ENCODE results near the gene PLIN4.
"Not testable (repeated sequence)": the region's sequence is repeated elsewhere in the genome, so short reads cannot be mapped to it uniquely, and the experiment has no call there.

Gene PLIN4

GRCh38 chr19:4518345-4519171, at the start of gene PLIN4:
Gene PLIN4 (minus strand): TSS chr19:4518486. CDS start chr19:4518272, 214 bp downstream.
- DNase-seq (ENCODE audit: low read depth) = no peak

GRCh38 chr19:4567584-4568071, 49.3 kb upstream of the PLIN4 start:
- DNase-seq (ENCODE audit: low read depth) = no peak

- no peak for DNase-seq (ENCODE audit: low read depth)
These were observed 48.2 kb upstream of the PLIN4 start for GRCh38 chr19:4566402-4567051.

GRCh38 chr19:4563562-4563961, 45.3 kb upstream of the PLIN4 start:
- DNase-seq (ENCODE audit: low read depth) = not testable (repeated sequence)

- not testable (repeated sequence) for DNase-seq (ENCODE audit: low read depth)
These were observed 43.8 kb upstream of the PLIN4 start for GRCh38 chr19:4562085-4562484.

- no peak for DNase-seq (ENCODE audit: low read depth)
These were observed 41.3 kb upstream of the PLIN4 start, which contains the start of gene SEMA6B for GRCh38 chr19:4559569-4559968. Gene SEMA6B (minus strand): TSS chr19:4559684. CDS start chr19:4558457, 1,227 bp downstream.

GRCh38 chr19:4557971-4558941, 40.0 kb upstream of the PLIN4 start:
- DNase-seq (ENCODE audit: low read depth) = no peak

GRCh38 chr19:4557144-4557970, 39.1 kb upstream of the PLIN4 start:
- no peak for DNase-seq (ENCODE audit: low read depth)

- no peak for DNase-seq (ENCODE audit: low read depth)
These were observed 38.4 kb upstream of the PLIN4 start for GRCh38 chr19:4556597-4557127.

GRCh38 chr19:4555657-4556561, 37.6 kb upstream of the PLIN4 start:
- DNase-seq (ENCODE audit: low read depth) = no peak

GRCh38 chr19:4554717-4555116, 36.4 kb upstream of the PLIN4 start:
- no peak for DNase-seq (ENCODE audit: low read depth)

GRCh38 chr19:4553775-4554174, 35.5 kb upstream of the PLIN4 start:
- DNase-seq (ENCODE audit: low read depth) = no peak

- no peak for DNase-seq (ENCODE audit: low read depth)
These were observed 34.9 kb upstream of the PLIN4 start for GRCh38 chr19:4553092-4553695.

GRCh38 chr19:4552525-4552819, 34.2 kb upstream of the PLIN4 start:
- DNase-seq (ENCODE audit: low read depth) = no peak

- DNase-seq (ENCODE audit: low read depth) = no peak
These were observed 32.3 kb upstream of the PLIN4 start for GRCh38 chr19:4550479-4551050.

- no peak for DNase-seq (ENCODE audit: low read depth)
These were observed 31.7 kb upstream of the PLIN4 start for GRCh38 chr19:4550018-4550417.

- no peak for DNase-seq (ENCODE audit: low read depth)
These were observed 29.9 kb upstream of the PLIN4 start for GRCh38 chr19:4548238-4548584.

- no peak for DNase-seq (ENCODE audit: low read depth)
These were observed 29.3 kb upstream of the PLIN4 start for GRCh38 chr19:4547303-4548237.

All from non-pigmented ciliary epithelial cell (primary cell).